Measurements from ENCODE around the gene WDR54.
"Not testable (repeated sequence)": the region's sequence is repeated elsewhere in the genome, so short reads cannot be mapped to it uniquely, and the experiment has no call there.

Gene WDR54

GRCh38 chr2:74406035-74406434, 15.5 kb upstream of the WDR54 start:
- DNase-seq (ENCODE audit: low read depth): no peak

- DNase-seq (ENCODE audit: low read depth): no peak
Observed at GRCh38 chr2:74407682-74408081, 13.8 kb upstream of the WDR54 start.

- no peak for DNase-seq (ENCODE audit: low read depth)
Observed at GRCh38 chr2:74413001-74413698, 8.4 kb upstream of the WDR54 start.

- DNase-seq (ENCODE audit: low read depth): no peak
Observed at GRCh38 chr2:74414441-74414840, 7.1 kb upstream of the WDR54 start.

GRCh38 chr2:74414881-74415761, 6.4 kb upstream of the WDR54 start:
- peak; percentile 20 for DNase-seq (ENCODE audit: low read depth)

- DNase-seq (ENCODE audit: low read depth): no peak
Observed at GRCh38 chr2:74415762-74416395, 5.7 kb upstream of the WDR54 start.

GRCh38 chr2:74416778-74417177, 4.8 kb upstream of the WDR54 start:
- DNase-seq (ENCODE audit: low read depth): no peak

- no peak for DNase-seq (ENCODE audit: low read depth)
Observed at GRCh38 chr2:74417197-74417596, 4.3 kb upstream of the WDR54 start.

- DNase-seq (ENCODE audit: low read depth): no peak
Observed at GRCh38 chr2:74417763-74418162, 3.8 kb upstream of the WDR54 start.

- no peak for DNase-seq (ENCODE audit: low read depth)
Observed at GRCh38 chr2:74418312-74418711, 3.2 kb upstream of the WDR54 start.

GRCh38 chr2:74419345-74419744, 2.2 kb upstream of the WDR54 start:
- DNase-seq (ENCODE audit: low read depth): no peak

- no peak for DNase-seq (ENCODE audit: low read depth)
Observed at GRCh38 chr2:74420006-74420405, 1.5 kb upstream of the WDR54 start.

- not testable (repeated sequence) for DNase-seq (ENCODE audit: low read depth)
Observed at GRCh38 chr2:74420443-74421103, 957 bp upstream of the WDR54 start.

- no peak for DNase-seq (ENCODE audit: low read depth)
Observed at GRCh38 chr2:74423231-74424095, 1.9 kb downstream of the WDR54 start.

- no peak for DNase-seq (ENCODE audit: low read depth)
Observed at GRCh38 chr2:74424139-74424992, 2.8 kb downstream of the WDR54 start.

GRCh38 chr2:74424995-74425406, 3.5 kb downstream of the WDR54 start:
- no peak for DNase-seq (ENCODE audit: low read depth)

GRCh38 chr2:74425523-74425922, 4.0 kb downstream of the WDR54 start:
- no peak for DNase-seq (ENCODE audit: low read depth)

- no peak for DNase-seq (ENCODE audit: low read depth)
Observed at GRCh38 chr2:74426181-74426758, 4.7 kb downstream of the WDR54 start.

- no peak for DNase-seq (ENCODE audit: low read depth)
Observed at GRCh38 chr2:74427551-74427950, 6.0 kb downstream of the WDR54 start.

GRCh38 chr2:74428675-74429074, 7.1 kb downstream of the WDR54 start:
- DNase-seq (ENCODE audit: low read depth): no peak
